ENCODE data around the gene OBSL1.

OBSL1 gene

DNA sequence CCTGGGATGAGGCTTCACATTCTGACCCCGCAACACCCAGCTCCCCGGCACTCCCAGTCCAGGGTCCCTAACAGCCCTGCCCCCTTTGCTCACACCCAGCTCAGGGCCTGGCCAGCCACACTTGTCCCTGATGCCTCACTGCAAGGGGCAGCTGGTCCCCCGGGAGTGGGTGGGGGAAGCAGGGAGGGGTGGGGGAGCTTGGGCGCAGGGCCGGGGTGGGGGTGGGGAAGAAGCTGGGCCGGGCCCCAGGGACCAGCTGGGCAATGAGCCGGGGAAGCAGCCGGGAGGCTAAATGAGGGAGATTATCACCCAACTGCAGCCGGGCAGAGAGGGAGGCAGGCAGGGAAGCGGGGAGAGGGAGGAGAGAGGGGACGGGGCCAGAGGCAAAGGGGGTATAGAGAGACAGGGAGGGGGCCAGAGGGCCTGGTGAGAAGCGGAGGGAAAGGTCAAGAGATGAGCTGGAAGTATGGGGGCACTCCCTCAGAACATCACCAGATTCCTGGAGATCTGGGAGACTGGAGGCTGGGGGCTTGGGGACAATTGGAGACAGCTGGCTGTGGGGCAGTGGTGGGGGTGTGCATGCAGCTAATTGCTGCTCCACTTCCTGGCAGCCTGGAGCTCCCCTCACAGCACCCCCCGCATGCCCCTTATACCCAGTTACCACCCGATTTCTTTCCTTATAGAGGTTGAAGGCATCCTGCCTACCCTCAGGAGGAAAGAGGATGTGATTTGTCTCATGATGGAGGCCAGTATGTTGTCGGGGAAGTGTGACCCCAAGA lies 59.6 kb downstream of the OBSL1 start:
- no peak for DNase-seq

GRCh38 chr2:219510512-219511135 lies 60.7 kb downstream of the OBSL1 start:
- DNase-seq, result no peak

GRCh38 chr2:219509780-219510511 lies 61.4 kb downstream of the OBSL1 start:
- DNase-seq, result peak; percentile 23 to 43

DNA sequence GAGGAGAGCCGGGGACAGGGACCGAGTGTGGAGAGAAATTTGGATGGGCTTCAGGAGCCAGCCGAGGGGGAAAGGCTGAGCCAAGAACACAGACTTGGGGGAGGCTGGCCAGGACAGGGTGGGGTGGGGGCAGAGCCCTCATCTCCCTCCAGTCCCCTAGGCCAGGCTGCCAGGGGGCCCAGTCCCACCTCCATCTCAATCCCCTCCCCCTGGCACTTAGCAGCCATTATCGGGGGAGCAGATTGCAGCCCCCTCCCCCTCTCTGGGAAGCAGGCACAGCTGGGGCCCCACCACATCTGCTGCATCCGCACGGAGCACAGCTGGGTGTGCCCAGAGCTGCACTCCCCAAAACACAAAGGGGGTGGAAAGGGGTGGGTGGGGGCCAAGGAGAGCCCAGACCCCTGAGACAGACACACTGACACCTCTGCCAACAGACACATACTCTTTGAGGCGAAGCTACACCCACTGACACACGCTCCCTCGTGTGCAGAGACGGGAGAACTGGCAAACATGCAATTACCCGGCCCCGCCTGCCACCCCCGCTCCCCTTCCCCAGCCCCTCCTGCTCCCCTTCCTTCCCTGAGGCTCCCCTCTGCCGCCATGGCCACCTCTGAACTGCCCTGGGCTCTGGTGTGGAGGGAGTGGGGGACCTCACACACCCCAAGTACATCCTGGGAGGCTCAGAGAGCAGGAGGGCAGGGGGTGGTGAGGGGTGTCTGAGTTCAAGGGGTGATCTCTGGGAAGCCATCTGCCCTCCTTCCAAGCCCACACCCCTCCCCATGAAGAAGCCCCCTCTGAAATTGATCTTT lies 62.2 kb downstream of the OBSL1 start:
- no peak for DNase-seq

GRCh38 chr2:219508444-219508734 lies 63.0 kb downstream of the OBSL1 start:
- DNase-seq, result no peak

DNA sequence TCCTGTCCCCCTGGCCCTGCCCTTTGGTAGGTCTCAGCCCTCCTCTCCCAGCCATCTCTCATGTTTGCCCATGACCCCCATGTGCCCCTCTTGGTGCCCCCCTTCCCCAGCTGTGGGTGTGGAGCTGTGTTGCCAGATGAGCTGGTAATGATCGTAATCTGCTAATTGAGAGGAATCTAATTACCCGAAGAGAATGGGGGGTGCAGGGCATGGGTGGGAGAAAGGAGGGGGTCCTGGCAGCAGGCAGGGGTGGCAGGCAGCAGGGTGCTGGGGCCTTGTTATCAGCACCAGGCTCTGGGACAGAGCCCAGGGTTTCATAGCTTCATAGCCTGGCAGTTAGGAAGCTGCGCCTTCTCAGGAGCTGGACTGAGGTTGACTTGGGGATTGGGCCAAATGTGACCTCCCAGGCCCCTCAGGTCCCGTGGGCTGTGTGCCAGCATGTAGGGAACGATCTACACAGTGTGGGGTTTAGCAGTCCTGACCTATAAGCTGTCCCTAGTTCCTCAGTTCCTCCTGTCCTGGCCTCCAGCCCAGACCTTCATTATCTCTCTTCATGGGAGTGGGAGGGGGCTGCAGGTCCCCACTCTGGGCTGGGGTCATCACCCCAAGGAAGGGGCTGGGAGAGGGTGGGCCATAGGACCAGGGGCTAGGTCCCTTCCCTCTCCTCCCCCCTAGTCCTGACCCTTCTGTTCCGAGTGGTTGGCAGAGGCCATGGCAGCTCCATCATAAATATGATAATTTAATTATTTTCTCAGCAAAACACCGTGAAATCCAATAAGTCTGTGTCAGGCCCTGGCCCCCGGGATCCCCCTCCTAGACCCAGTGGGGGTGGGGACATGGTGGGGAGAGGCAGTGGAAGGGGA lies 63.5 kb downstream of the OBSL1 start:
- no peak for DNase-seq

- no peak for DNase-seq
These were observed 64.4 kb downstream of the OBSL1 start for GRCh38 chr2:219506802-219507526.

GRCh38 chr2:219506153-219506801 lies 65.1 kb downstream of the OBSL1 start:
- DNase-seq, result no peak

DNA sequence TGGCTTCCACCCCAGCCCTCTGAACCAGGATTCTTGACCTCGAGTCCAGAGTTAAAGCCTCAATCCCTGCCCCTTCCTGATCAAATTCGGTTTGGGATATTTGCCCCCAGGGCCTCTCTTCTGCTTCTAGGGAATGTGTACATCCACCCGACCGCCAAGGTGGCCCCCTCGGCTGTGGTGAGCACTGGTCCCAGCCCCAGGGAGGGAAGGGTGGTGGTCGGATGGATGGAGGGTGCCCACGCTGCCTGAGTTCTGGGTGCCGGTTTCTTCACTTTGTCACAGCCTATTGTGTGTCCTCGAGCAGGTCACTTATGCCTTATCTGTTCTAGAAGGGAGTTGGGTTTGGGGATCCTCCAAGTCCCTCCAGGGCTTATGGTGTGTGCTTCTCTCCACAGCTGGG lies 65.8 kb downstream of the OBSL1 start:
- DNase-seq, result no peak

DNA sequence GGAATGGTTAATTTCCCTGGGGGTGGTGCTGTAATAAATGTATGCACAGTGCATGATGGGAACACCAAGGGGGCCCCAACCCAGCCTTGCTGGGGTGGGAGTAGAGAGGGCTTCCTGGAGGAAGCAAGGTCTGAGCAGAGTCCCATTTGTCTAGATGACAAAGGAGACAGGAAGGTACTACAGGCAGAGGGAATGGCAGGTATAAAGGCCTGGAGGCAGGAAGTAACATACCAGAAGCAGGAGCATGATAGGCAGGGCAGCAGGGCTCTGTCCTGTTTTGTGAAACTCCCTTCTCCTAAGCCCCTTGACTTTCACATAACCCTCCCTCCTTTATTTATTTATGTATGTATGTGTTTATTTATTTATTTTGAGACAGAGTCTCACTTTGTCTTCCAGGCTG lies 68.7 kb downstream of the OBSL1 start:
- DNase-seq, result no peak

- no peak for DNase-seq
These were observed 69.5 kb downstream of the OBSL1 start for GRCh38 chr2:219501849-219502248.

All from inflammatory macrophage treated with lipopolysaccharide for 1 hour (primary cell).